ENCODE data around the gene RHOJ.
"Not testable (repeated sequence)": the region's sequence is repeated elsewhere in the genome, so short reads cannot be mapped to it uniquely, and the experiment has no call there.

RHOJ gene

GRCh38 chr14:63296060-63296563 is 91.9 kb downstream of the RHOJ start:
- DNase-seq (ENCODE audit: low spot score): no peak
- FAIRE-seq: no peak

- DNase-seq (ENCODE audit: low spot score) (no peak), FAIRE-seq (no peak)
These were observed 93.3 kb downstream of the RHOJ start for GRCh38 chr14:63297372-63298063.

GRCh38 chr14:63299351-63300110 is 95.3 kb downstream of the RHOJ start:
- FAIRE-seq (no peak), DNase-seq (ENCODE audit: low spot score) (no peak)

- DNase-seq (ENCODE audit: low spot score) (no peak), FAIRE-seq (no peak)
These were observed 96.6 kb downstream of the RHOJ start for GRCh38 chr14:63300854-63301253.

- DNase-seq (ENCODE audit: low spot score) (no peak), FAIRE-seq (no peak)
These were observed 97.8 kb downstream of the RHOJ start for GRCh38 chr14:63301891-63302534.

GRCh38 chr14:63304429-63304828 is 100.2 kb downstream of the RHOJ start:
- FAIRE-seq; DNase-seq (ENCODE audit: low spot score): not testable (repeated sequence)

GRCh38 chr14:63308723-63309317 is 104.6 kb downstream of the RHOJ start:
- DNase-seq (ENCODE audit: low spot score): no peak
- no peak for FAIRE-seq

GRCh38 chr14:63318835-63319234 is 114.6 kb downstream of the RHOJ start, which contains the start of gene GPHB5:
TSS of gene GPHB5 (minus strand) at chr14:63318935. CDS start at chr14:63317849, 1,086 bp downstream.
- no peak for DNase-seq (ENCODE audit: low spot score)
- FAIRE-seq: no peak

- FAIRE-seq (no peak), DNase-seq (ENCODE audit: low spot score) (no peak)
These were observed 118.2 kb downstream of the RHOJ start for GRCh38 chr14:63322472-63322871.

GRCh38 chr14:63322897-63323573 is 118.8 kb downstream of the RHOJ start:
- FAIRE-seq (no peak), DNase-seq (ENCODE audit: low spot score) (no peak)

GRCh38 chr14:63326840-63327239 is 122.6 kb downstream of the RHOJ start:
- FAIRE-seq (no peak), DNase-seq (ENCODE audit: low spot score) (no peak)

- no peak for FAIRE-seq
- DNase-seq (ENCODE audit: low spot score): no peak
These were observed 124.8 kb downstream of the RHOJ start for GRCh38 chr14:63328787-63329737.

- FAIRE-seq (no peak), DNase-seq (ENCODE audit: low spot score) (no peak)
These were observed 138.1 kb downstream of the RHOJ start for GRCh38 chr14:63342371-63342770.

All from RCC 7860 (cell line).